Measurements from ENCODE around the gene HYI.

- no peak for TF ChIP-seq CTCF (IDR thresholded peaks at IDR 0.05)
- TF ChIP-seq POLR2A (IDR thresholded peaks at IDR 0.05), result no peak
Measured at GRCh38 chr1:43472087-43472462, 18.3 kb upstream of the HYI start.

Data from heart left ventricle (tissue), 13 donors.